HPDE6-E6E7 (cell line): ENCODE measurements around the gene GYG2.
"Not testable (repeated sequence)": the region's sequence is repeated elsewhere in the genome, so short reads cannot be mapped to it uniquely, and the experiment has no call there.

Experiments
- DNase-seq: peaks from one replicate; pipeline ENCODE4 v3.0.0; 2011; ENCODE audit warnings: missing footprints; ENCODE audit errors: extremely low spot score

Gene GYG2

GRCh38 chrX:2901367-2902036 is 72.8 kb downstream of the GYG2 start:
- DNase-seq, result no peak

- DNase-seq, result no peak
These were observed 74.1 kb downstream of the GYG2 start for GRCh38 chrX:2902841-2903240.

GRCh38 chrX:2903366-2903765 is 74.6 kb downstream of the GYG2 start:
- no peak for DNase-seq

GRCh38 chrX:2907295-2907694 is 78.6 kb downstream of the GYG2 start:
- DNase-seq, result no peak

GRCh38 chrX:2908125-2908685 is 79.5 kb downstream of the GYG2 start:
- DNase-seq, result no peak

GRCh38 chrX:2910109-2910508 is 81.4 kb downstream of the GYG2 start:
- no peak for DNase-seq

GRCh38 chrX:2913118-2913517 is 84.4 kb downstream of the GYG2 start:
- no peak for DNase-seq

GRCh38 chrX:2917767-2918166 is 89.0 kb downstream of the GYG2 start:
- no peak for DNase-seq

- DNase-seq, result no peak
These were observed 92.5 kb downstream of the GYG2 start for GRCh38 chrX:2921193-2921592.

- DNase-seq, result no peak
These were observed 93.0 kb downstream of the GYG2 start for GRCh38 chrX:2921750-2922149.

- no peak for DNase-seq
These were observed 95.4 kb downstream of the GYG2 start for GRCh38 chrX:2924151-2924550.

- not testable (repeated sequence) for DNase-seq
These were observed 97.5 kb downstream of the GYG2 start for GRCh38 chrX:2926255-2926654.

GRCh38 chrX:2926664-2927275 is 98.0 kb downstream of the GYG2 start:
- DNase-seq, result no peak

- DNase-seq, result no peak
These were observed 99.5 kb downstream of the GYG2 start for GRCh38 chrX:2928191-2928582.

GRCh38 chrX:2928583-2929434 is 100.1 kb downstream of the GYG2 start, which contains the start of gene ARSD:
Gene ARSD, minus strand, starts transcription at chrX:2929339. Its CDS starts 64 bp downstream, at chrX:2929275.
- DNase-seq, result peak; percentile 58

- DNase-seq, result no peak
These were observed 102.4 kb downstream of the GYG2 start for GRCh38 chrX:2931155-2931554.

GRCh38 chrX:2931612-2932011 is 102.9 kb downstream of the GYG2 start:
- no peak for DNase-seq
